Adipocyte (in vitro differentiated cells): ENCODE measurements around the gene TRIM2.

ENCODE experiments used
- DNase-seq: peaks from one replicate; pipeline ENCODE4 v3.0.0-alpha.2; 2015; ENCODE audit warnings: low read depth
- H3K27me3 ChIP-seq: replicated peaks from 2 replicates; pipeline ENCODE4 v1.7.0; 2013; ENCODE audit warnings: mild to moderate bottlenecking, low read length, moderate library complexity; ENCODE audit not compliant: control insufficient read depth, insufficient read depth
- H3K36me3 ChIP-seq: 2 replicates; pipeline ENCODE4 v1.7.0; 2013; ENCODE audit warnings: low read length, mild to moderate bottlenecking, moderate library complexity; ENCODE audit not compliant: control insufficient read depth, insufficient read depth, severe bottlenecking
- H3K4me1 ChIP-seq: 2 replicates; pipeline ENCODE4 v1.7.0; 2013; ENCODE audit warnings: mild to moderate bottlenecking, low read length, moderate library complexity; ENCODE audit not compliant: control insufficient read depth, insufficient read depth
- H3K4me3 ChIP-seq: 2 replicates; pipeline ENCODE4 v1.7.0; 2013; ENCODE audit warnings: mild to moderate bottlenecking, low read length, moderate library complexity
- H3K9ac ChIP-seq: 2 replicates; pipeline ENCODE4 v1.7.0; 2013; ENCODE audit warnings: mild to moderate bottlenecking, low read length, moderate library complexity
- H3K9me3 ChIP-seq: 2 replicates; pipeline ENCODE4 v1.7.0; 2013; ENCODE audit warnings: mild to moderate bottlenecking, low read length, moderate library complexity; ENCODE audit not compliant: control insufficient read depth

TRIM2 gene

DNA sequence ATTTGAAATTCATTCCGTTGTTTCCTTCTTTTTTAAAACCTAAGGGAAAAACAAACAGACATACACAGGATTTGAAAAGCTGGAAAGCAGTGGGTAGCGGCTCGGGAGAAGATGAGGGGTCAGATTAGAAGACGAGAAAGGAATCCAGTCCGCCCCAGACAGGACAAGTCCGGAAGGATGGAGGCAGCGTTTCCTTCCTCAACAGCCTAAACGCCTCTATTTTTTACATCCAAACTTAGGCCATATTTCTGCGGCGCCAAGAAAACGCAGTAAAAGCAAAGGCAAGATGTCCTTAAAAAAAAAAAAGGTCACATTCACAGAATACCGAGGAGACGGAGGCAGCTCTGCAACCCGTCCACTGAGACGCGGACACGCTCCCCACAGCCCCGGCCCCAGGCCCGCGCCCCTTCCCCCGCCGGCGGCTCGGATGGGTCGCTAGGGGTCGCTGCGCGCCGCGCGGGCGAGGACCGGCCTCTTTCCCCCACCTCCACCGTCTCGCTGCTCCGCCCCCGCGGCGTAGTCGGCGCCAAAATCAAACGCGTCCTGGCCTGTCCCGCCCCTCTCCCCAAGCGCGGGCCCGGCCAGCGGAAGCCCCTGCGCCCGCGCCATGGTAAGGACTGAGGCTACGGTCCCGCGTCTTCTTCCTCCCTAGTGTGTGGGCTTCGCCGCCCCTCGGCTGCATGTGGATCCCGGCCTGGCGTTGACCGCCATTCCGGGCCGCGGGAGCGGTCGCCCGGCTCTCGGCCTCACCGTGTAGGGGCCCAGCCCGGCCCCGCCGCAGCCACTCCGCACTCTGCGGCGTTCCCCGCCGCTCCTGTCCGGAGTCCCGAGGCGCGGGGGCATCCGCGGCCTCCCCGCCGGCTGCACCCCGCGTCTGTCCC, 140.1 kb downstream of the TRIM2 start, which contains the start of gene MND1:
MND1 (plus strand) TSS at position 558 of the 881 bp plus-strand sequence; CDS start at position 608, 50 bp downstream.
- Histone ChIP-seq H3K4me1 (peaks cover 8% of the 10 kb centered on the region), H3K9ac (peak within 1 kb of the TSS; percentile 71), H3K36me3 (no peaks in the 10 kb centered on the region), H3K9me3 (no peaks in the 10 kb centered on the region), H3K27me3 (no peaks in the 10 kb centered on the region), H3K4me3 (peak within 1 kb of the TSS; percentile 89)
- peak; percentile 94 for DNase-seq

DNA sequence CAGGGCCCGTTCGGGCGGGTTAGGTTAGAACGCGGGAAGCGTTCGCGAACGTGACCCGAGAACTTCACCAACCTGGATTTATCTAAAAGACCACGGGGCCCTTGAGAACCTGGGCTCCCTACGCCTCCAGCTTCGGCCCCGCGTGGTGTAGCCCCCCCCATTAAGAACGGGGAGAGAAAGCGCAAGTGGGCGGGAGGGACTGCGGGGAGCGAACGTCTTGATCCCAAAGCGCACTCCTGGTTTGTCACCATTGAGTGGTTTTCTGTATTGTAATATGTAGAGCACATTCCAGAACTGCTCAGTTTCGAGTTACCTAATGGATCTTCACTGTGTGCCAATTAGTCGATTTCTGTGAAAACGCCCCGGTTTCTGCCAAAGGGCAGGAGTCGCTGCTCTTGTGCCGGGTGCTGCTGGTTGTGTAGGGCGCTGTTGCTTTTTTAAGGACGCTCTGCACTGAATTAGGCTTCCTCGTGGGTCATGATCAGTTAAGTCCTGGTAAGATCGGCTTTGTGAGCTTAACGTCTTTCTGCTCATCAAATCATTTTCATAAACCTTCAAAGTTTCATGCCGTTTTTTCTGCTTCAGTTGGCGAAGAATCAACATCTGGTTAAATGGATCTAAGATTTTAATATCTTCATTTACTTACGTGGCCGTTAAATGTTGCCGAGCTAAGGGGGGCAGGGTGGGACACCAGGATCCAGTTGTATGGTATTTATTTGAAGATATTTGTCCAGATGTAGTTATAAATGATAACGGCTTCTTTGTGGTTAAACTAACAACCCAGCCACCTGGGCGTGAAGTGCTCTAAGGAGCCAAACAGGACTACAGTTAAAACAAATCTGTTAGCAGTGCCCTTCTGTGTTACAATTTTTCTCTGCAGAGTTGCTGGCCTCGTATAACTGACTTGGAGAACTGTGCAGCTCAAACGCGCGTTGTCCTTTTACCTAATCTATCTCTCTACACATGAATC, 141.1 kb downstream of the TRIM2 start:
- Histone ChIP-seq H3K36me3 (no peaks in the 10 kb centered on the region), H3K4me1 (peaks cover 8% of the 10 kb centered on the region), H3K9ac (peak overlapping the region; percentile 71), H3K4me3 (peak overlapping the region; percentile 89), H3K9me3 (no peaks in the 10 kb centered on the region), H3K27me3 (no peaks in the 10 kb centered on the region)
- DNase-seq = peak; percentile 77

- no peaks in the 10 kb centered on the region for H3K36me3 ChIP-seq
- peaks cover 8% of the 10 kb centered on the region for H3K4me1 ChIP-seq
- H3K9me3 ChIP-seq = no peaks in the 10 kb centered on the region
- peak overlapping the region; percentile 89 for H3K4me3 ChIP-seq
- DNase-seq = no peak
- H3K9ac ChIP-seq = peak overlapping the region; percentile 71
- no peaks in the 10 kb centered on the region for H3K27me3 ChIP-seq
Observed at GRCh38 chr4:153346031-153346430, 141.8 kb downstream of the TRIM2 start.

DNA sequence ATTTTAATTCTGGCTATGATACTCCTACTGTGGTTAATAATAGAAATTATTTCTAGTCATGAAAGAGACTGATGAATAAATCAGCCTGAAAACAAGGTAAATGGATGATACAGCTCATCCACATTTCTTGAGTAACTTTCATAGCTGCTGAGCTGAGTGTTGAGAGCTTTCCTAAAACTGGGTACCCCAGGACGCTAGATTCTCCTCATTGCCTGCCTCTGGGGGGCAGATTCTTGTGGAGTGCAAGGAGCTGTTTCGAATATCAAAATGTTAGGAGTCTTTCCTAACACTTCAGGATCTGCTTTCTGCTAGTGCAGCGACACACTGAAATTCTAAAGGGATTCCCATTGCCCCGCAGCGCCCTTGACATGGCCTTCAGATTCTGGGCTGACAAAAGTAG, 142.3 kb downstream of the TRIM2 start:
- Histone ChIP-seq H3K36me3 (no peaks in the 10 kb centered on the region), H3K4me1 (peaks cover 8% of the 10 kb centered on the region), H3K4me3 (no peak overlapping the region), H3K9me3 (no peaks in the 10 kb centered on the region), H3K27me3 (no peaks in the 10 kb centered on the region), H3K9ac (no peak overlapping the region)
- DNase-seq = peak; percentile 8

- peaks cover 8% of the 10 kb centered on the region for H3K4me1 ChIP-seq
- no peaks in the 10 kb centered on the region for H3K27me3 ChIP-seq
- no peaks in the 10 kb centered on the region for H3K36me3 ChIP-seq
- H3K9ac ChIP-seq = no peak overlapping the region
- no peak overlapping the region for H3K4me3 ChIP-seq
- H3K9me3 ChIP-seq = no peaks in the 10 kb centered on the region
- no peak for DNase-seq
Observed at GRCh38 chr4:153347117-153347516, 142.9 kb downstream of the TRIM2 start.

DNA sequence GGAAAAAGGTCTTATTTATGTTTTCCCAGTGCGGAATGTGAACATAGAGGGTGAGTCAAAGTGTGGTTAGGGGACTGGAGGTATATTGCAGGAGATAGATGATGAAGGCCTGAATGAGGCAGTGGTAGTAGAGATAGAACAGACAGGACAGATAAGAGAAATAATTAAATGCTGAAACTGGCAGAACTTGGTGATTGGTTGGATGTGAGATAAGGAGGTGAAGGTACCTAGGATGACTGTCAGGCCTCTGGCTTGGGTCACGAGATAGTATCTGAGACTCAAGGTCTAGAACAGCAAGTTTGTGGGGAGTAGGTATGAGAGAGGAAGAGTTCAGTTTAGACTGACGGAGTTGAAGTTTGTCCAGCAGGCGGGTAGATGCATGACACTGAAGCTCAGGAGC, 143.8 kb downstream of the TRIM2 start:
- Histone ChIP-seq H3K27me3 (no peaks in the 10 kb centered on the region), H3K36me3 (no peaks in the 10 kb centered on the region), H3K9ac (no peak overlapping the region), H3K4me1 (peaks cover 8% of the 10 kb centered on the region), H3K9me3 (no peaks in the 10 kb centered on the region), H3K4me3 (no peak overlapping the region)
- no peak for DNase-seq

GRCh38 chr4:153349206-153349805, 145.1 kb downstream of the TRIM2 start:
- H3K4me1 ChIP-seq = peaks cover 8% of the 10 kb centered on the region
- DNase-seq = no peak
- no peak overlapping the region for H3K4me3 ChIP-seq
- H3K9me3 ChIP-seq = no peaks in the 10 kb centered on the region
- H3K36me3 ChIP-seq = no peaks in the 10 kb centered on the region
- H3K27me3 ChIP-seq = no peaks in the 10 kb centered on the region
- H3K9ac ChIP-seq = no peak overlapping the region

DNA sequence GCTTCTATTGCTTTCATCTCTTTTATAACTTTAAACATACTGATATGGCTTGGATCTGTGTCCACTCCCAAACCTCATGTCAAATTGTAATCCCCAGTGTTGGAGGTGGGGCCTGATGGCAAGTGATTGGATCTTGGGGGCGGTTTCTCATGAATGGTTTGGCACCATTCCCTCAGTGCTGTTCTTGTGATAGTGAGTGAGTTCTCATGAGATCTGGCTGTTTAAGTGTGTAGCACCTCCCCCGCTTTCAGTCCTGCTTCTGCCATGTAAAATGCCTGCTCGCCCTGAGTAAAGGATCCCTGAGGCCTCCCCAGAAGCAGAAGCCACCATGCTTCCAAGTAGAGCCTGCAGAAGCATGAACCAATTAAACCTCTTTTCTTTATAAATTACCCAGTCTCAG, 157.9 kb downstream of the TRIM2 start:
- Histone ChIP-seq H3K9me3 (no peaks in the 10 kb centered on the region), H3K27me3 (no peaks in the 10 kb centered on the region), H3K36me3 (no peaks in the 10 kb centered on the region), H3K9ac (no peak overlapping the region), H3K4me1 (no peaks in the 10 kb centered on the region), H3K4me3 (no peak overlapping the region)
- no peak for DNase-seq

DNA sequence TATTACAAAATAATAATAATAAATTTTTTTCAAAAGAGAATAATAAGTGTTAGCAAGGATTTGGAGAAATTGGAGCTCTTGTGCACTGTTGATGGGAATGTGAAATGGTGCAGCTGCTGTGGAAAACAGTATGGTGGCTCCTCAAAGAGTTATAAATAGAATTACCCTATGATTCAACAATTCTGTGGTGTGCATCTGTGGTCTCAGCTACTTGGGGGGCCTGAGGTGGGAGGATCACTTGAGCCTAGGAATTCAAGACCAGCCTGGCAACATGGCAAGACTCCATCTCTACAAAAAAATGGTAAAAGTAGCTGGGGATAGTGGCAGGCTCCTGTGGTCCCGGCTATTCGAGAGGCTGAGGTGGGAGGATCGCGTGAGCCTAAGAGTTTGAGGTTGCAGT, 159.8 kb downstream of the TRIM2 start:
- no peaks in the 10 kb centered on the region for H3K27me3 ChIP-seq
- H3K4me3 ChIP-seq = no peak overlapping the region
- no peak overlapping the region for H3K9ac ChIP-seq
- no peak for DNase-seq
- H3K36me3 ChIP-seq = no peaks in the 10 kb centered on the region
- no peaks in the 10 kb centered on the region for H3K4me1 ChIP-seq
- H3K9me3 ChIP-seq = no peaks in the 10 kb centered on the region

GRCh38 chr4:153365003-153365402, 160.8 kb downstream of the TRIM2 start:
- Histone ChIP-seq H3K9ac (no peak overlapping the region), H3K9me3 (no peaks in the 10 kb centered on the region), H3K36me3 (no peaks in the 10 kb centered on the region), H3K27me3 (no peaks in the 10 kb centered on the region), H3K4me3 (no peak overlapping the region), H3K4me1 (no peaks in the 10 kb centered on the region)
- DNase-seq = no peak

- H3K36me3 ChIP-seq = no peaks in the 10 kb centered on the region
- H3K4me1 ChIP-seq = no peaks in the 10 kb centered on the region
Observed at GRCh38 chr4:153366486-153366885, 162.2 kb downstream of the TRIM2 start.

More at GRCh38 chr4:153366486-153366885, 162.2 kb downstream of the TRIM2 start:
- H3K4me3 ChIP-seq = no peak overlapping the region
- DNase-seq = no peak
- H3K9ac ChIP-seq = no peak overlapping the region
- H3K9me3 ChIP-seq = no peaks in the 10 kb centered on the region
- H3K27me3 ChIP-seq = no peaks in the 10 kb centered on the region
